ENCODE data around the gene PCDH9.

Gene PCDH9

GRCh38 chr13:66415444-66415843 is 814.7 kb downstream of the PCDH9 start:
- no peak for TF ChIP-seq CTCF (IDR thresholded peaks at IDR 0.05; ENCODE audit: low read length)
- TF ChIP-seq EZH2 (IDR thresholded peaks at IDR 0.05; ENCODE audit: borderline replicate concordance, low read length), result no peak
- no peaks in the 10 kb centered on the region for H4K20me1 ChIP-seq (ENCODE audit: insufficient read depth, low read length)

GRCh38 chr13:66414066-66414800 is 815.9 kb downstream of the PCDH9 start:
- H3K27ac ChIP-seq (ENCODE audit: low read depth, low read length, poor library complexity, severe bottlenecking), result no peak overlapping the region
- H3K4me2 ChIP-seq (ENCODE audit: low read length), result no peak overlapping the region
- no peaks in the 10 kb centered on the region; the same call in 1 of the 2 replicates for H3K9me3 ChIP-seq (ENCODE audit: low read length)
- no peak for TF ChIP-seq EZH2 (IDR thresholded peaks at IDR 0.05; ENCODE audit: borderline replicate concordance, low read length)
- TF ChIP-seq CTCF (IDR thresholded peaks at IDR 0.05; ENCODE audit: low read length), result no peak
- no peaks in the 10 kb centered on the region for H3K4me1 ChIP-seq (ENCODE audit: insufficient read depth, low read length, severe bottlenecking)
- H3F3A ChIP-seq (ENCODE audit: insufficient read depth, low read length), result no peaks in the 10 kb centered on the region
- H2AFZ ChIP-seq (ENCODE audit: low read length), result peak overlapping the region; percentile 19; the same call in 1 of the 2 replicates
- H3K9ac ChIP-seq (ENCODE audit: low read length), result no peak overlapping the region
- H3K4me3 ChIP-seq (ENCODE audit: low read depth, low read length, poor library complexity, severe bottlenecking), result no peak overlapping the region
- no peaks in the 10 kb centered on the region for H3K36me3 ChIP-seq (ENCODE audit: insufficient read depth, low read length)
- no peaks in the 10 kb centered on the region for H3K27me3 ChIP-seq (ENCODE audit: insufficient read depth, low read length)
- H4K20me1 ChIP-seq (ENCODE audit: insufficient read depth, low read length), result no peaks in the 10 kb centered on the region
- no peaks in the 10 kb centered on the region for H3K9me2 ChIP-seq (ENCODE audit: low read depth, low read length)
- no peaks in the 10 kb centered on the region for H3K79me2 ChIP-seq (ENCODE audit: insufficient read depth, low read length)

More at GRCh38 chr13:66415444-66415843, 814.7 kb downstream of the PCDH9 start:
- Histone ChIP-seq H3K9me3 (ENCODE audit: low read length) (no peaks in the 10 kb centered on the region; the same call in 1 of the 2 replicates), H3K79me2 (ENCODE audit: insufficient read depth, low read length) (no peaks in the 10 kb centered on the region), H3K9ac (ENCODE audit: low read length) (no peak overlapping the region), H2AFZ (ENCODE audit: low read length) (peak overlapping the region; percentile 12; the same call in 1 of the 2 replicates), H3F3A (ENCODE audit: insufficient read depth, low read length) (no peaks in the 10 kb centered on the region), H3K27me3 (ENCODE audit: insufficient read depth, low read length) (no peaks in the 10 kb centered on the region), H3K9me2 (ENCODE audit: low read depth, low read length) (no peaks in the 10 kb centered on the region), H3K4me1 (ENCODE audit: insufficient read depth, low read length, severe bottlenecking) (no peaks in the 10 kb centered on the region), H3K36me3 (ENCODE audit: insufficient read depth, low read length) (no peaks in the 10 kb centered on the region), H3K4me3 (ENCODE audit: low read depth, low read length, poor library complexity, severe bottlenecking) (no peak overlapping the region), H3K27ac (ENCODE audit: low read depth, low read length, poor library complexity, severe bottlenecking) (no peak overlapping the region), H3K4me2 (ENCODE audit: low read length) (no peak overlapping the region)

- Histone ChIP-seq H3K27ac (ENCODE audit: low read depth, low read length, poor library complexity, severe bottlenecking) (no peak overlapping the region), H4K20me1 (ENCODE audit: insufficient read depth, low read length) (no peaks in the 10 kb centered on the region), H3K4me2 (ENCODE audit: low read length) (no peak overlapping the region), H3K4me3 (ENCODE audit: low read depth, low read length, poor library complexity, severe bottlenecking) (no peak overlapping the region), H3K9me3 (ENCODE audit: low read length) (no peaks in the 10 kb centered on the region), H3F3A (ENCODE audit: insufficient read depth, low read length) (no peaks in the 10 kb centered on the region), H3K9me2 (ENCODE audit: low read depth, low read length) (no peaks in the 10 kb centered on the region), H2AFZ (ENCODE audit: low read length) (no peak overlapping the region), H3K9ac (ENCODE audit: low read length) (no peak overlapping the region), H3K79me2 (ENCODE audit: insufficient read depth, low read length) (no peaks in the 10 kb centered on the region), H3K27me3 (ENCODE audit: insufficient read depth, low read length) (no peaks in the 10 kb centered on the region), H3K4me1 (ENCODE audit: insufficient read depth, low read length, severe bottlenecking) (peaks cover 18% of the 10 kb centered on the region), H3K36me3 (ENCODE audit: insufficient read depth, low read length) (no peaks in the 10 kb centered on the region)
- TF ChIP-seq CTCF (IDR thresholded peaks at IDR 0.05; ENCODE audit: low read length) (no peak), EZH2 (IDR thresholded peaks at IDR 0.05; ENCODE audit: borderline replicate concordance, low read length) (no peak)
Observed at GRCh38 chr13:66410314-66410713, 819.8 kb downstream of the PCDH9 start.

Measured in OCI-LY1 (cell line).